Stimulated activated CD8-positive, alpha-beta memory T cell treated with anti-CD3 and anti-CD28 coated beads, Interleukin-2, amount 100 ng/mL, for 1 hour (primary cell): ENCODE measurements around the gene MMP3.

Experiments used
- DNase-seq, 2 donors: peaks; one replicate each; pipeline ENCODE4 v3.0.0-alpha.2; 2020; ENCODE audit warnings: low read depth in 2 of 2

The MMP3 gene

DNA sequence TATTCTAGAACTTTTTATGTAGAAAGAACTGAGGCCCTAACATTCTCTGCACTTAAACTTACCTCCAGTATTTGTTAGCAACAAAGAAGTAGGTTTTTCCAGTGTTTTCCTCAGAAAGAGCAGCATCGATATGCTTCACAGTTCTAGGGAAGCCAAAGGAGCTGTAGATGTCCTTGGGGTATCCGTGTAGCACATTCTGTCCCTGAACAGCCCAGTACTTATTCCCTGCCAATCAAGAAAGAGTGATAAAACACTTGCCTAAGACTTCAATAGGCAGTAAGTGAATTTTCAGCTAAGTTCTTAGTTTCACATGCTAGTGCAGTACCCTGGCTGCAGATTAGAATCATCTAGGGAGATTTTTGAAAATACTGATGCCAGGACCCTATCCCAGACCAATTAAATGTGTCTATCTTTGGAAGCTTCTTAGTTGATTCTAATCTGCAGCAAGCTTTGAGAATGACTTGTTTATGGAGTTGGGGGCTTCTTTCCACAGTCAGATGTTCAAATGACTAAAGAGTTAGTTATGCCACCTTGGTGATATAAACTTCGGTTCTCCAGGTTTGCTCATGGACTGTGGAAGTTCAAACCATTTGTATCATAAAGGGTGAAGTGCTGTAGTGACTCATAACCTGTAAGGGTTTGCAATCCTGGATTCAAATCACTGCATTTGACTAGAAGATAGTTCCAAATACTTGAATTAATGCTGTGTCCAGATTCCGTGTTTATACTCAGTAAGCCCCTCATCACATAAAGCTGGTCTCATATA, 52.0 kb downstream of the MMP3 start:
- no peak for DNase-seq

GRCh38 chr11:102788334-102788995, 54.9 kb downstream of the MMP3 start:
- DNase-seq = no peak
